Activated CD4-positive, alpha-beta T cell treated with anti-CD3 and anti-CD28 coated beads for 4 hours (primary cell): ENCODE measurements around the gene RPS6KA2.

Experiments used
- DNase-seq, 2 donors: peaks; one replicate each; pipeline ENCODE4 v3.0.0-alpha.2; 2020

RPS6KA2 gene

GRCh38 chr6:166461821-166462460, 165.1 kb downstream of the RPS6KA2 start:
- no peak for DNase-seq

- no peak for DNase-seq
Measured at GRCh38 chr6:166460473-166461437, 166.3 kb downstream of the RPS6KA2 start.

DNA sequence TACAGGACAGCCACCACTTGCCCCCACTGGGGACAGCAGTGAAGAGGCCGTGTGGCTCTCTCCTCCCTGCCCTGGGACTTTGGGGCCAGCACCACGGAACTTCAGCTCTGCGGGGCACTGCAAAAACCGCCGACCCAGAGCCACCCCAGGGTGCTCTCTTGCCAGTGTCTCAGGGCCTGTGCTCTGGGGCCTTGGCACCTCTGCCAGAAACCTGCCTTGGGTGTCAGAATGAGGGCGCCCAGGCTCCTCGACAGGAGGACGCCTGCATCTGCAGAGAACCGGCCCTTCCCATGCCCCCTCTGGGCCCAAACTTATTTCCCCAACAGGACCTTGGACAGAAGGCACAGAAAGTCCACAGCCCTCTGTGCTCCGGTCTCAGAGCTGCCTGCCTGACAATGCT, 167.1 kb downstream of the RPS6KA2 start:
- DNase-seq, result no peak

DNA sequence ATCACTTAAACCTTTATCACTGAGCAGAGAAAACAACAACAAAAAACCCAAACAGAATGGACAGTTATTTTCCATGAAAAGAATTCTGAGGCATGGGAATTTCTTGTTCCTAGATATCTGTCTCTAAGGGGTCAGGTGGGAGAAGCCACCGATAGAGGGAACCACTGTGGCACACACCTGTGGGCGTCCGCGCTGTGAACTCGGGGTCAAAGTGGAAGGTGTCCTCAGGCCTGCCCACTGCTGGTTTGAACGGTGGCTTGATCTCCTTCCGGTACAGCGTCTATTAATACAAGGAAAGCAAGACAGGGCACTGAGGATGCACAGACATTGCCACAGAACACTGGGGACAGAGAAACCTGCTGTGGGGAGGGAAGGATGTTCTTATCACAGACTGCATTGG, 167.8 kb downstream of the RPS6KA2 start:
- DNase-seq, result no peak

GRCh38 chr6:166456395-166457156, 170.5 kb downstream of the RPS6KA2 start:
- DNase-seq, result peak; percentile 11 to 18

GRCh38 chr6:166454692-166455515, 172.1 kb downstream of the RPS6KA2 start:
- DNase-seq, result no peak

GRCh38 chr6:166453651-166454050, 173.4 kb downstream of the RPS6KA2 start:
- DNase-seq, result no peak

DNA sequence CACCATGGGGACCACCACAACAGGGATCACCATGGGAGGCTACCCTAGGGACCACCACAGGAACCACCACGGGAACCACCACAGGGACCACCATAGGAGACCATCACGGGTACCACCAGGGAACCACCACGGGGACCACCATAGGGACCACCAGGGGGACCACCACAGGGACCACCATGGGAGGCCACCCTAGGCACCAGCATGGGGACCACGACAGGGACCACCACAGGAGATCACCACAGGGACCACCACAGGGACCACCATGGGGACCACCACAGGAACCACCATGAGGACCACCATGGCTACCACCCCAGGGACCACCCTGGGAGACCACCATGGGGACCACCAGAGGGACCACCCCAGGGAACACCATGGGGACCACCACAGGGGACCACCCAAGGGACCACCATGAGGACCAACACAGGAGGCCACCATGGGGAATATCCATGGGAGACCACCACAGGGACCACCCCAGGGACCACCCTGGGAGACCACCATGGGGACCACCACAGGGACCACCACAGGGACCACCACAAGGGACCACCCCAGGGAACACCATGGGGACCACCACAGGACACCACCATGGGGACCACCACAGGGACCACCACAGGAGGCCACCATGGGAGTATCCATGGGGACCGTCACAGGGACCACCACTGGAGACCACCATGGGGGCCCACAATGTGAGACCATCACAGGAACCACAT, 176.7 kb downstream of the RPS6KA2 start:
- DNase-seq, result no peak

- DNase-seq, result no peak
Measured at GRCh38 chr6:166449641-166450040, 177.4 kb downstream of the RPS6KA2 start.

GRCh38 chr6:166449036-166449435, 178.0 kb downstream of the RPS6KA2 start:
- DNase-seq, result no peak

GRCh38 chr6:166448432-166448831, 178.6 kb downstream of the RPS6KA2 start:
- no peak for DNase-seq

DNA sequence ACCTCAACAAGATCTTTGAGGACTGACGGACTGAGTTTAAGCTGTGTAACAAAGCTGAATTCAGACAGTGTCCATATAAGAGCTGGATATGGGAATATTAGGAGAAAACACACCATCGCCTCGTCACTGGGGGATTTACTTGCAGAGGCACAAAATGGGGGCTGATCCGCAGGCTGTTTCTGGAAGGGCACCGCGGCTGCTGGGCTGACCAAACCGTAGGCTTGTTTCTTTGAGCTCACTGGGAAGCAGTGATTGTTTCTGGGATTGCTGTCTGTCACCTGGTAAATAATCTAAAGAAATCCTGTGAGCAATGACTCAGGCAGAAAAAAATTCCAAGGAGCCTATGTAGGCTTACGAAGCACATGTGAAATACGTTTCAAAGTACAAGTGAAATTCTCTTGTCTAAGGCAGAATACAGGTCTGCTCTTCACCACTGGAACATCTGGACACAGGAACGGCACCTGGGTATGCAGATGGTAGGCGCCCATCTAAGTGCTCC, 180.4 kb downstream of the RPS6KA2 start:
- no peak for DNase-seq

- no peak for DNase-seq
Measured at GRCh38 chr6:166446146-166446545, 180.9 kb downstream of the RPS6KA2 start.

- no peak for DNase-seq
Measured at GRCh38 chr6:166444446-166444845, 182.6 kb downstream of the RPS6KA2 start.

DNA sequence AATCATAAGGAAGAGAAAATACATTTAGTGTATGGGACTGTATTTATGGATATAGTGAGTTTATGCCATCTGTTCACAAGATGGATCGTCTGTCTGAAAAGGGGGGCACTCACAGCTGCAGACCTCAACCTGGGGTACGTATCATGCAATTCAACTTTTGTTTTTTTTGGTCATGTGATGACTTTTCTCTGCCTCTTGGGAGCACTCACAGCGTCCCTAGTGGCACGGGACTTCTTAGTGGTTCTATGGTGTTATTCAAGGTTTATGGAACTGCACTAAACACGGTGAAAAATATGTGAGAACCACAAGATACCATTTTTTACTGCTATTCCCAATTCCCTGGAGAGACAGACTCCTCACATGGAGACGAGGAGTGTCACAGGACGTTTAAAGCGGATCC, 183.9 kb downstream of the RPS6KA2 start:
- no peak for DNase-seq

DNA sequence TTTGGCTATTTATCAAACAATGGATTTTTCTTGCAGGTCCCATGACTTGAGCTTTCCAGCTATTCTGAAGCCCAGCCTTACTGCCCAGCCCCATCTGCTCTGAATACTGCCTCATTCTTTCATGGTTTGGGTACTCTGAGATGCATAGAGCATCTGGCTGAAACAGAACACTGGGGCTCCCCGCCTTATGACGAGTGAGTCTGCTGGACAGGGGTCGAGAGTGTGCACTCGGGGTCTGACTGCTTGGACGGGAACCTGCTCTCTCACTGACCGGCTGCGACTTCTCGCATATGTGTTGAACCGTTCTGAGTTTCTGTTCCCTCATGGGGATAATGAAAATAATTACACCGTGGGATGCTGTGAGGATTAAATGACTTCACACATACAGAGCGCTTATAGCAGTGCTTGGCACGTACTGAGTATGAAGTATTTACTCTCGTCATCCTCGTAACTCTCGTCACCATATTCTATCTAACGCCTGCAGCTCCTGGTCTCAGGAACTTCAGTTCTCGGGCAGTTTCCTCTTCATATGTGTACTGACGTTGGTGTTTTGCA, 184.8 kb downstream of the RPS6KA2 start:
- no peak for DNase-seq

- no peak for DNase-seq
Measured at GRCh38 chr6:166441325-166442078, 185.5 kb downstream of the RPS6KA2 start.

DNA sequence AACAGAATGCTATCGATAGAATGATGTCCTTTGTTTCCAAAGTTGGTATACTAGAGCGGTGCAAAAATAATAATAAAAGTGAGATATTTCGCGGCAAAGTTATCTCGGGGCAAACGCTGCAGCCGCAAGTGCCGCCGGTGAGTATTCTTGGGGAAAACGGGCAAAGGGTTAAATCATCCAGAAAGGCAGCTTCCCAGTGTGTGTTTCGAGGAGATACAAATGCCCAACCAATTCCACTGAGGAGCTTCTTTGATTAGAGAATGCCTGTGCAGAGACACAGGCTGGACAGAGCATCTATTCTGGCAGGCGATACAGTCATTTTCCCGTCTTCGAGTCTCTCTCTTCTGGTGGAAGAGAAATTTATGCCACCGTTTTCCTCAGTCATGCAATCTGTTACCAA, 186.3 kb downstream of the RPS6KA2 start:
- DNase-seq, result no peak

GRCh38 chr6:166440106-166440505, 186.9 kb downstream of the RPS6KA2 start:
- DNase-seq, result no peak

- DNase-seq, result no peak
Measured at GRCh38 chr6:166439366-166440091, 187.5 kb downstream of the RPS6KA2 start.
